KMS-11 (cell line): ENCODE results near the gene AGFG2.

Experiments
- H2AFZ ChIP-seq: fragments of 200-600 bp; sonication (generic); 2 replicates; pipeline ENCODE4 v1.6.1; 2016; ENCODE audit warnings: antibody characterized with exemption, mixed run types, low read depth
- H3K27ac ChIP-seq: fragments of 200-600 bp; sonication (generic); 2 replicates; pipeline ENCODE4 v1.6.1; 2016; ENCODE audit warnings: mild to moderate bottlenecking, mixed run types
- H3K27me3 ChIP-seq: fragments of 200-600 bp; sonication (generic); 2 replicates; pipeline ENCODE4 v1.6.1; 2017; ENCODE audit warnings: mild to moderate bottlenecking, low read depth, mixed run types, moderate library complexity; ENCODE audit not compliant: insufficient read depth
- H3K36me3 ChIP-seq: fragments of 200-600 bp; sonication (generic); 2 replicates; pipeline ENCODE4 v1.6.1; 2017; ENCODE audit warnings: mild to moderate bottlenecking, mixed run types; ENCODE audit not compliant: insufficient read depth
- H3K4me1 ChIP-seq: fragments of 200-600 bp; sonication (generic); 2 replicates; pipeline ENCODE4 v1.6.1; 2016; ENCODE audit warnings: mild to moderate bottlenecking, low read depth, mixed run types; ENCODE audit not compliant: poor library complexity, severe bottlenecking
- H3K4me2 ChIP-seq: fragments of 200-600 bp; sonication (generic); 2 replicates; pipeline ENCODE4 v1.7.0; 2016; ENCODE audit warnings: mild to moderate bottlenecking, mixed run types
- H3K4me3 ChIP-seq: fragments of 200-600 bp; sonication (generic); IDR thresholded peaks from 2 replicates; pipeline ENCODE4 v1.6.1; 2017; ENCODE audit warnings: low read depth, low read length, mixed read lengths; ENCODE audit not compliant: insufficient read depth
- H3K79me2 ChIP-seq: fragments of 200-600 bp; sonication (generic); 2 replicates; pipeline ENCODE4 v1.6.1; 2016; ENCODE audit warnings: low read depth, mixed run types; ENCODE audit not compliant: insufficient read depth
- H3K9ac ChIP-seq: fragments of 200-600 bp; sonication (generic); 2 replicates; pipeline ENCODE4 v1.6.1; 2016; ENCODE audit warnings: mild to moderate bottlenecking, mixed run types
- H4K20me1 ChIP-seq: fragments of 200-600 bp; sonication (generic); 2 replicates; pipeline ENCODE4 v1.6.1; 2016; ENCODE audit warnings: mild to moderate bottlenecking, mixed run types; ENCODE audit not compliant: insufficient read depth
- TF ChIP-seq, protein P1 (sequence below): fragments of 200-600 bp; sonication (generic); conservative IDR thresholded peaks from 2 replicates; pipeline ENCODE4 v1.6.1; 2017; ENCODE audit warnings: low read depth, mild to moderate bottlenecking, antibody characterized with exemption, low read length, moderate library complexity, mixed read lengths

AGFG2 gene

DNA sequence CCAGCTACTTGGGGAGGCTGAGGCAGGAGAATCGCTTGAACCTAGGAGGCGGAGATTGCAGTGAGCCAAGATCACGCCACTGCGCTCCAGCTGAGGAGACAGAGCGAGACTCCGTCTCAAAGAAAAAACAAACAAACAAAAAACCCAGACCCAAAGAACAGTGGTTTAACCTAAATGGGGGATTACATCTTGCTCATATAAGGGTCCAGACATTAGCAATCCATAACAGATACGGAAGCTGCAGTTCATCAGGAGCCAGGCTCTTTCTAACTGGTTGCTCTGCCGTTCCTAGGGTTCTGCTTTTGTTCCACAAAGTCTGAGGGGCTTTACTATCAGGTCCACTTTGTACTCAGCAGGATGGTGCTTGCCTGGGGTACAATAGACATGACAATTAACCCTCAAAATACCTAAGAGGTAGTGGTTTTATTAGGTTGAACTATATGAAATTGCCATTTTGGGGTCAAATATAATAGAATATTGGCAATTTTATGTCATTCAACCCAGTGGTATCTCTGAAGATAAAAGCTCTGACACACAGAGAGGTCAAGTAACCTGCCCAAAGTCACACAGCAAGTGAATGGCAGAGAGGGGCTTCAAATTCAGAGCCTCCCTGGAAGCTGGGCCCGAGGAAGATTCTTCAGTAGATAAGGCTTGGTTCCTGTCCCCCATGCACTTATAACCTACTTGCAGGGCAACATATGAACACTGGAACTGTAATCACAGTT is 34.0 kb upstream of the AGFG2 start:
- Histone ChIP-seq H3K27me3 (no peaks in the 10 kb centered on the region), H3K4me2 (no peak overlapping the region), H3K4me1 (peaks cover 9% of the 10 kb centered on the region), H3K79me2 (no peaks in the 10 kb centered on the region), H3K27ac (no peak overlapping the region), H3K9ac (no peak overlapping the region), H3K36me3 (no peaks in the 10 kb centered on the region), H2AFZ (no peak overlapping the region), H4K20me1 (no peaks in the 10 kb centered on the region), H3K4me3 (no peak overlapping the region)
- TF ChIP-seq, protein P1, sequence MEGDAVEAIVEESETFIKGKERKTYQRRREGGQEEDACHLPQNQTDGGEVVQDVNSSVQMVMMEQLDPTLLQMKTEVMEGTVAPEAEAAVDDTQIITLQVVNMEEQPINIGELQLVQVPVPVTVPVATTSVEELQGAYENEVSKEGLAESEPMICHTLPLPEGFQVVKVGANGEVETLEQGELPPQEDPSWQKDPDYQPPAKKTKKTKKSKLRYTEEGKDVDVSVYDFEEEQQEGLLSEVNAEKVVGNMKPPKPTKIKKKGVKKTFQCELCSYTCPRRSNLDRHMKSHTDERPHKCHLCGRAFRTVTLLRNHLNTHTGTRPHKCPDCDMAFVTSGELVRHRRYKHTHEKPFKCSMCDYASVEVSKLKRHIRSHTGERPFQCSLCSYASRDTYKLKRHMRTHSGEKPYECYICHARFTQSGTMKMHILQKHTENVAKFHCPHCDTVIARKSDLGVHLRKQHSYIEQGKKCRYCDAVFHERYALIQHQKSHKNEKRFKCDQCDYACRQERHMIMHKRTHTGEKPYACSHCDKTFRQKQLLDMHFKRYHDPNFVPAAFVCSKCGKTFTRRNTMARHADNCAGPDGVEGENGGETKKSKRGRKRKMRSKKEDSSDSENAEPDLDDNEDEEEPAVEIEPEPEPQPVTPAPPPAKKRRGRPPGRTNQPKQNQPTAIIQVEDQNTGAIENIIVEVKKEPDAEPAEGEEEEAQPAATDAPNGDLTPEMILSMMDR, result no peak

DNA sequence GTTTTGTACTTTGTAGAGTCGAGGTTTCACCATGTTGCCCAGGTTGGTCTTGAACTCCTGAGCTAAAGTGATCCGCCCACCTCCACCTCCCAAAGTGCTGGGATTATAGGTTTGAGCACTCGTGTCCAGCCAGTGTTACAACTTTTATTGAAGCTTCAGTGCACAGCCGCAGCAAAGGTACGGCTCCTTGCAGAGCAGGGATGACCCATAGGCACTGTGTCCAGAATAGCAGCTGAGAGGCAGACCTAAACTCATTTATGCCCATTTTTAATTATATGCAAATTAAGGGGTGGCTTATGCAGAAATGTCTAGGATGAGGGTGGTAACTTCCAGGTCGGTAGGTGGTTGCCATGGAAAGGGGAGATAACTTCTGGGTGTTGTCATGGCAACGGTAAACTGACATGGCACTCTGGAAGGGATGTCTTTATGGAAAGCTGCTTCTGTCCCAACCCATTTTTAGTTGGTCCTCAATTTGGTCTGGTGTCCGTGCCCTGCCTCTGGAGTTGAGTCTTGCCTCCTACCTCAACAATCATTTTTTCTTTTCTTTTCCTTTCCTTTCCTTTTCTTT is 32.6 kb upstream of the AGFG2 start:
- no peaks in the 10 kb centered on the region for H3K79me2 ChIP-seq
- H4K20me1 ChIP-seq, result no peaks in the 10 kb centered on the region
- no peak overlapping the region for H3K9ac ChIP-seq
- no peaks in the 10 kb centered on the region for H3K27me3 ChIP-seq
- no peak overlapping the region for H3K4me2 ChIP-seq
- peaks cover 9% of the 10 kb centered on the region for H3K4me1 ChIP-seq
- no peak overlapping the region for H3K27ac ChIP-seq
- TF ChIP-seq, protein P1, result no peak
- H2AFZ ChIP-seq, result no peak overlapping the region
- H3K36me3 ChIP-seq, result no peaks in the 10 kb centered on the region
- no peak overlapping the region for H3K4me3 ChIP-seq

DNA sequence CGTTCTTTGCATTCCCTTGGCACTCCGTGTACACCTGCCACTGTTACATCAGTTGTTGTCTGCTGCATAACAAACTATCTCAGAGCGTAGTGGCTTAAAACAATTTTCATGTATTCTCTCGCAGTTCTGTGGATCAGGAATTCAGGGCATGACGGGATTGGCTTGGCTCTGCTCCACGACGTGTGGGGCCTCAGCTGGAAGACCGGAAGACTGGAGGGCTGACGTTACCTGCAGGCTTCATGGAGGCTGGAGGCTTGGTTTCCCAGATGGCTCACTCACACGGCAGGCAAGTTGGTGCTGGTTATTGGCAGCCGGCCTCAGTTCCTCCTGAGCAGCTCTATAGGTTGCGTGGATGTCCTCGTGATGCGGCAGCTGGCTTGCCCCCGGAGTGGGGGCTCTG is 29.8 kb upstream of the AGFG2 start:
- Histone ChIP-seq H3K9ac (no peak overlapping the region), H3K79me2 (no peaks in the 10 kb centered on the region), H3K4me3 (no peak overlapping the region), H4K20me1 (no peaks in the 10 kb centered on the region), H3K27ac (no peak overlapping the region), H3K4me2 (no peak overlapping the region), H2AFZ (no peak overlapping the region), H3K27me3 (no peaks in the 10 kb centered on the region), H3K36me3 (no peaks in the 10 kb centered on the region), H3K4me1 (no peaks in the 10 kb centered on the region)
- TF ChIP-seq, protein P1, result no peak

DNA sequence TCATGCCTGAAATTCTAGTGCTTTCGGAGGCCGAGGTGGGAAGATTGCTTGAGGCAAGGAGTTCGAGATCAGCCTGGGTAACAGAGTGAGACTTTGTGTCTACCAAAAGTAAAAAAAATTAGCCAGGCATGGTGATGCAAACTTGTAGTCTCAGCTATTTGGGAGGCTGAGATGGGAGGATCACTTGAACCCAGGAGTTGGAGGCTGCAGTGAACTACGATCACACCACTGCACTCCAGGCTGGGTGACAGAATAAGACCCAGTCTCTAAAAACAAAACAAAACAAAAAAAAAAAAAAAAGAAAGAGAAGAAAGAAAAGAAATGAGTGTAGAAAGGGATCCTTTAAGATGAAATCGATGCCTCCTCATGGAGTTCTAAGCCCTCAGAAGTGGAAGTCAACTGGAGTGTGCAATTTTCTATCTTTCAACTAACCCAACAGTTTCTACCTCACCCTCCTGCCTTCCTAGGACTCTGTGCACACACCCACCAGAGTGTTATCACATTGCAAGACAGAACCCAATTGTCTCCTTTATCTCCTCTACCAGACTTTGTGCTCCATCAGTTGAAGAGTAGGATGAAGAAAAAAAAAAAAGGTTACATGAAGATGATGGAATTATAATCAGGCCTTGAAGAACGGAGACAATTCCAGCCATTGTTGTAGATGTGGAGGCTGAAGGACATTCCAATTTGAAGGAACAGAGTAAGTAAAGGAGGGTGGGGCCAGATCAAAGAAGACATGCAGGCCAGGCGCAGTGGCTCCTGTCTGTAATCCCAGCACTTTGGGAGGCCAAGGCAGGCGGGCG is 28.4 kb upstream of the AGFG2 start:
- TF ChIP-seq, protein P1, result no peak
- H3K4me1 ChIP-seq, result peaks cover 10% of the 10 kb centered on the region
- H3K4me2 ChIP-seq, result no peak overlapping the region
- H2AFZ ChIP-seq, result no peak overlapping the region
- H4K20me1 ChIP-seq, result no peaks in the 10 kb centered on the region
- H3K9ac ChIP-seq, result no peak overlapping the region
- H3K4me3 ChIP-seq, result no peak overlapping the region
- H3K79me2 ChIP-seq, result no peaks in the 10 kb centered on the region
- no peak overlapping the region for H3K27ac ChIP-seq
- no peaks in the 10 kb centered on the region for H3K36me3 ChIP-seq
- no peaks in the 10 kb centered on the region for H3K27me3 ChIP-seq
